ENCODE results near the gene DNAJC5. TPM values are rescaled to one million over a fixed set of nuclear protein-coding genes. Genes with fewer than 3 reads are reported as not detected.

The DNAJC5 gene
- total and polyA plus RNA-seq, 2 donors (not counting 1 experiment from before 2014, with no cell fraction given) = 12.2 to 33.3 TPM

GRCh38 chr20:63957690-63958441 is 62.9 kb downstream of the DNAJC5 start:
- Histone ChIP-seq H3K27ac (ENCODE audit: low read length in 2 of 2) (peak overlapping the region in 1 of 2 donors; percentile 48), H3K27me3 (replicated peaks in 1 of 4; ENCODE audit: control extremely low read depth in 1 of 4, control insufficient read depth in 3 of 4, insufficient read depth in 4 of 4, low read length in 3 of 4) (no peaks in the 10 kb centered on the region), H3K36me3 (replicated peaks in 1 of 2; ENCODE audit: control extremely low read depth in 1 of 2, control insufficient read depth in 1 of 2, extremely low read depth in 1 of 2, insufficient read depth in 2 of 2, low read length in 1 of 2) (peaks cover 0 to 4% of the 10 kb centered on the region in 2 experiments), H4K20me1 (ENCODE audit: control insufficient read depth, insufficient read depth, low read length, poor library complexity, severe bottlenecking) (peaks cover 30% of the 10 kb centered on the region), H3K4me2 (replicated peaks; ENCODE audit: low read depth, low read length, poor library complexity, severe bottlenecking) (peak overlapping the region; percentile 92), H3K4me1 (ENCODE audit: control insufficient read depth in 2 of 2, insufficient read depth in 2 of 2, low read length in 2 of 2) (peaks cover 26 to 30% of the 10 kb centered on the region in 2 donors), H3K9ac (ENCODE audit: low read length) (no peak overlapping the region), H3K79me2 (ENCODE audit: control insufficient read depth, insufficient read depth, low read length) (peaks cover 33% of the 10 kb centered on the region), H3K9me3 (ENCODE audit: control extremely low read depth in 1 of 3, control insufficient read depth in 2 of 3, insufficient read depth in 1 of 3, low read length in 2 of 3) (no peaks in the 10 kb centered on the region), H2AFZ (ENCODE audit: insufficient read depth, low read depth, low read length, poor library complexity, severe bottlenecking) (peak overlapping the region; percentile 74), H3K4me3 (ENCODE audit: control extremely low read depth in 1 of 5, extremely low read depth in 1 of 5, insufficient read depth in 1 of 5, low read depth in 2 of 5, low read length in 4 of 5) (peak overlapping the region in 1 of 5 experiments; percentile 66)
- no peak for DNase-seq
- CTCF ChIA-PET = interaction anchor here (2.1 to 3.8 kb wide), 2 partner anchors 16 to 23 kb away, joined by 7 to 15 read pairs; no protein-coding TSS in a partner anchor
- intact Hi-C loops (cut with micrococcal nuclease) = loop anchor here (2.0 to 5.0 kb wide), 3 partner anchors 119 to 437 kb away; partner anchors contain the start of genes PPDPF, PTK6 and RGS19
- Mint-ChIP-seq H3K4me3 (no peak overlapping the region), H3K27ac (peak overlapping the region; percentile 81), H3K4me1 (peaks cover 25% of the 10 kb centered on the region), H3K27me3 (no peaks in the 10 kb centered on the region), H3K9me3 (ENCODE audit: insufficient read depth) (no peaks in the 10 kb centered on the region)
- ATAC-seq (ENCODE audit: low read depth) = no peak
- TF ChIP-seq, protein P1, sequence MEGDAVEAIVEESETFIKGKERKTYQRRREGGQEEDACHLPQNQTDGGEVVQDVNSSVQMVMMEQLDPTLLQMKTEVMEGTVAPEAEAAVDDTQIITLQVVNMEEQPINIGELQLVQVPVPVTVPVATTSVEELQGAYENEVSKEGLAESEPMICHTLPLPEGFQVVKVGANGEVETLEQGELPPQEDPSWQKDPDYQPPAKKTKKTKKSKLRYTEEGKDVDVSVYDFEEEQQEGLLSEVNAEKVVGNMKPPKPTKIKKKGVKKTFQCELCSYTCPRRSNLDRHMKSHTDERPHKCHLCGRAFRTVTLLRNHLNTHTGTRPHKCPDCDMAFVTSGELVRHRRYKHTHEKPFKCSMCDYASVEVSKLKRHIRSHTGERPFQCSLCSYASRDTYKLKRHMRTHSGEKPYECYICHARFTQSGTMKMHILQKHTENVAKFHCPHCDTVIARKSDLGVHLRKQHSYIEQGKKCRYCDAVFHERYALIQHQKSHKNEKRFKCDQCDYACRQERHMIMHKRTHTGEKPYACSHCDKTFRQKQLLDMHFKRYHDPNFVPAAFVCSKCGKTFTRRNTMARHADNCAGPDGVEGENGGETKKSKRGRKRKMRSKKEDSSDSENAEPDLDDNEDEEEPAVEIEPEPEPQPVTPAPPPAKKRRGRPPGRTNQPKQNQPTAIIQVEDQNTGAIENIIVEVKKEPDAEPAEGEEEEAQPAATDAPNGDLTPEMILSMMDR (IDR thresholded peaks at IDR 0.05) = no peak
- no peak for TF ChIP-seq EZH2 (IDR thresholded peaks at IDR 0.05; ENCODE audit: borderline replicate concordance, insufficient read depth, low read depth, low read length, poor library complexity, severe bottlenecking)
- POLR2A ChIA-PET = interaction anchor here (1.0 to 2.0 kb wide), 2 partner anchors 16 to 93 kb away, joined by 3 to 9 read pairs; partner anchors contain the start of gene TPD52L2
- WGBS (ENCODE audit: insufficient coverage) = 77% methylated on average over 7 of the region's 13 CpGs

- peaks cover 26 to 30% of the 10 kb centered on the region in 2 donors for H3K4me1 ChIP-seq (ENCODE audit: control insufficient read depth in 2 of 2, insufficient read depth in 2 of 2, low read length in 2 of 2)
- ChIA-PET CTCF (interaction anchor here (3.8 kb wide), 1 partner anchor 15 kb away, joined by 15 read pairs; no protein-coding TSS in a partner anchor), POLR2A (no interaction called here)
- H2AFZ ChIP-seq (ENCODE audit: insufficient read depth, low read depth, low read length, poor library complexity, severe bottlenecking) = no peak overlapping the region
- H3K27ac Mint-ChIP-seq = peak overlapping the region; percentile 65
- peaks cover 0 to 2% (median 0%) of the 10 kb centered on the region in 3 donors for H3K9me3 ChIP-seq (ENCODE audit: control extremely low read depth in 1 of 3, control insufficient read depth in 2 of 3, insufficient read depth in 1 of 3, low read length in 2 of 3)
- H3K27me3 ChIP-seq (replicated peaks in 1 of 4; ENCODE audit: control extremely low read depth in 1 of 4, control insufficient read depth in 3 of 4, insufficient read depth in 4 of 4, low read length in 3 of 4) = no peaks in the 10 kb centered on the region
- TF ChIP-seq EZH2 (IDR thresholded peaks at IDR 0.05; ENCODE audit: borderline replicate concordance, insufficient read depth, low read depth, low read length, poor library complexity, severe bottlenecking) = no peak
- TF ChIP-seq, protein P1 (IDR thresholded peaks at IDR 0.05) = no peak
- H3K4me3 Mint-ChIP-seq = peak overlapping the region; percentile 44
- H3K4me2 ChIP-seq (replicated peaks; ENCODE audit: low read depth, low read length, poor library complexity, severe bottlenecking) = no peak overlapping the region
- H3K4me3 ChIP-seq (ENCODE audit: control extremely low read depth in 1 of 5, extremely low read depth in 1 of 5, insufficient read depth in 1 of 5, low read depth in 2 of 5, low read length in 4 of 5) = no peak overlapping the region
- H3K79me2 ChIP-seq (ENCODE audit: control insufficient read depth, insufficient read depth, low read length) = peaks cover 28% of the 10 kb centered on the region
- no peak overlapping the region for H3K9ac ChIP-seq (ENCODE audit: low read length)
- WGBS (ENCODE audit: insufficient coverage) = 86% methylated on average over 4 of the region's 4 CpGs
- no peak for ATAC-seq (ENCODE audit: low read depth)
- H3K4me1 Mint-ChIP-seq = peaks cover 25% of the 10 kb centered on the region
- DNase-seq = no peak
- peaks cover 27% of the 10 kb centered on the region for H4K20me1 ChIP-seq (ENCODE audit: control insufficient read depth, insufficient read depth, low read length, poor library complexity, severe bottlenecking)
- H3K27ac ChIP-seq (ENCODE audit: low read length in 2 of 2) = no peak overlapping the region
- H3K36me3 ChIP-seq (replicated peaks in 1 of 2; ENCODE audit: control extremely low read depth in 1 of 2, control insufficient read depth in 1 of 2, extremely low read depth in 1 of 2, insufficient read depth in 2 of 2, low read length in 1 of 2) = peaks cover 0 to 8% of the 10 kb centered on the region in 2 experiments
- intact Hi-C loops (cut with micrococcal nuclease) = loop anchor here (5.0 kb wide), 2 partner anchors 119 to 421 kb away; partner anchors contain the start of genes PTK6 and RGS19
- no peaks in the 10 kb centered on the region for H3K9me3 Mint-ChIP-seq (ENCODE audit: insufficient read depth)
- no peaks in the 10 kb centered on the region for H3K27me3 Mint-ChIP-seq
Measured at GRCh38 chr20:63958471-63958870, 63.5 kb downstream of the DNAJC5 start.

Data from B cell (primary cell).